ENCODE measurements around the gene CDH1.

CDH1 gene

DNA sequence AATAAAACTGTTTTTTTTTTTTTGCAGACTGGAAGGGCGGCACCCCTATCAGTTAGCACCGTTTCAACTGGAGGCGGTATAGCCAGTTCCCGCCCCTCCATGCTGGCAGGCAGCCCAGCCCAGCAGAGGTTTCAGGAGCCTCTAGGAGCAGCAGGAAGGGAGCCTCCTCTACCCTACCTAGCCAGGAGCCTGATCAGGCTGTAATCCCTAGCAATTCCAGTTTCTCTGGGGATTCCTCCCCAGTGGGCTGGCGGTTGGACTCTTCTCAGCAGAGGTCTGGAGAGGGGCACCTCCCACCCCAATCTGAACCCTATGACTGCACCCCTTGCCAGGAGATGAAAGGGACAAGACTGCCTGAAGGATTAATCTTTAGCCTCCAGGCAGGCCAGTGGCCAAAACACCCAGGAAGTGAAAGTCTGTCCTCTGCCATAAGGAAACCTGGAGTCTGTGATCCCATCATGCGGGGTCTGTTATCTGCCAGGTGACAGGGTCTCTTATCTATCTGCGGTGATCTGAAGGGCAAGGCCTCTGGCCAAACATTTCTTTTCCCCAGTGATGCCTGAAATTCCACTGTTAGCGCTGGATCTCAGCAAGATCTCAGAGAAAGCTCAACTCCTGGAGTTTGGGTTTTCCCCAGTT lies 4.9 kb upstream of the CDH1 start:
- no peak for DNase-seq

DNA sequence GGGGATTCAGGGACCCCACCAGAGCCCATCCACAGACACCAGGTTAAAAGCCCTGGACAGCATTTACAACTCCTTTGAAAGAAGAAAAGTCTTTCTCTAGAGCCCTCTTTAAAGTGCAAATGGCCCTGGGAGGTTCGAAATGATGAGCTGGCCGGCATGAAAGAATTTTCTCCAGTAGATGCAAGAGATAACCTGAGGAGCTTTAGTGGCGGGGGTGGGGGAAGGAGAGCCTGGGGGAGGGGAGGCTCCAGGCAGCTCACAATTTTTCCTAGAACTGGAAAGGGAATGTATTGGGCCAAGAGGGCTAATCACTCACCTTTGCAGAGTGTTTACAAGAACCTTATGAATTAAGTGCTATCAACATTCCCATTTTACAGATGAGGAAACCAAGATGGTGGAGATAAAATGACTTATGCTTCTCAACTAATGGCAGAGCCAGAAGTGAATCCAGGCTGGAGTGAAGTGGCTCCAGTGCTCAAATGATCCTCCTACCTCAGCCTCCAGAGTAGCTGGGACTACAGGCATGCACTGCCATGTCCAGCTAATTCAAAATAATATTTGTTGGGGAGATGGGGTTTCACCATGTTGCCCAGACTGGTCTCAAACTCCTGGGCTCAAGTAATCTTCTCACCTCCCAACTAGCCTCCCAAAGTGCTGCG lies 4.2 kb upstream of the CDH1 start:
- no peak for DNase-seq

DNA sequence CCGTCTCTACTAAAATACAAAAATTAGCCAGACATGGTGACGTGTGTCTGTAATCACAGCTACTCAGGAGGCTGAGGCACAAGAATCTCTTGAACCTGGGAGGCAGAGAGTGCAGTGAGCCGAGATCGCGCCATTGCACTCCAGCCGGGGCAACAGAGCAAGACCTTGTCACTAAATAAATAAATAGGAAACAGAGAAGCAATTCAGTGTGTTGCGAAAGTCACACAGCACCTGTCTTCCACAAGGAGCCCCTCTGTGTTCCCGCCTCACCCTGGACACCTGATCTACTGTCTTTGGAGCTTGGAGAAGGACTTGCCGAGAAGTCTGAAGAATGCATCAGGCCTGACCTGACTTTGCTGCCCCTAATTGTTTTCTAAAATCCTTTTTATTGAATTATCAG lies 3.5 kb upstream of the CDH1 start:
- DNase-seq, result no peak

DNA sequence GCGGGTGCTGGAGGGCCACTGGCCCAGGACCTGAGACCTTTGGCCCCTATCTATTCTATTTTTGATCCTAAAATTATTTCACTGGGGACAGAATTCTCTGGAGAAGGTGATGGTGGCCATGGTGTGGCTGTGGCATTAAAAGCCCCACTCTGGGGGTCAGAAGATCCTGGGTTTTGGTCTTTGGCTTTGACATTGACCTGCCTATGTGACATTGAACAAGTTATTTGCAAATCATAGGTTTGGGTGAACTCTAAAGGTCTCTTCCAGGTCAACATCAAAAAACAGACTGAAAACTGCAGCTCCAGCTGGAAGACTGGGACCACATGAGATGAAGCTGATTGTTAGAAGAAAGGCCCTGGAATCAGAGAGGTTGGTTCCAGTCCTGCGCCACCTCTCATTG lies 2.3 kb upstream of the CDH1 start:
- DNase-seq, result no peak

DNA sequence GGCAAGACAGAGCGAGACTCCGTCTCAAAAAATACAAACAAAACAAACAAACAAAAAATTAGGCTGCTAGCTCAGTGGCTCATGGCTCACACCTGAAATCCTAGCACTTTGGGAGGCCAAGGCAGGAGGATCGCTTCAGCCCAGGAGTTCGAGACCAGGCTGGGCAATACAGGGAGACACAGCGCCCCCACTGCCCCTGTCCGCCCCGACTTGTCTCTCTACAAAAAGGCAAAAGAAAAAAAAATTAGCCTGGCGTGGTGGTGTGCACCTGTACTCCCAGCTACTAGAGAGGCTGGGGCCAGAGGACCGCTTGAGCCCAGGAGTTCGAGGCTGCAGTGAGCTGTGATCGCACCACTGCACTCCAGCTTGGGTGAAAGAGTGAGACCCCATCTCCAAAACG lies 531 bp upstream of the CDH1 start:
- no peak for DNase-seq

DNA sequence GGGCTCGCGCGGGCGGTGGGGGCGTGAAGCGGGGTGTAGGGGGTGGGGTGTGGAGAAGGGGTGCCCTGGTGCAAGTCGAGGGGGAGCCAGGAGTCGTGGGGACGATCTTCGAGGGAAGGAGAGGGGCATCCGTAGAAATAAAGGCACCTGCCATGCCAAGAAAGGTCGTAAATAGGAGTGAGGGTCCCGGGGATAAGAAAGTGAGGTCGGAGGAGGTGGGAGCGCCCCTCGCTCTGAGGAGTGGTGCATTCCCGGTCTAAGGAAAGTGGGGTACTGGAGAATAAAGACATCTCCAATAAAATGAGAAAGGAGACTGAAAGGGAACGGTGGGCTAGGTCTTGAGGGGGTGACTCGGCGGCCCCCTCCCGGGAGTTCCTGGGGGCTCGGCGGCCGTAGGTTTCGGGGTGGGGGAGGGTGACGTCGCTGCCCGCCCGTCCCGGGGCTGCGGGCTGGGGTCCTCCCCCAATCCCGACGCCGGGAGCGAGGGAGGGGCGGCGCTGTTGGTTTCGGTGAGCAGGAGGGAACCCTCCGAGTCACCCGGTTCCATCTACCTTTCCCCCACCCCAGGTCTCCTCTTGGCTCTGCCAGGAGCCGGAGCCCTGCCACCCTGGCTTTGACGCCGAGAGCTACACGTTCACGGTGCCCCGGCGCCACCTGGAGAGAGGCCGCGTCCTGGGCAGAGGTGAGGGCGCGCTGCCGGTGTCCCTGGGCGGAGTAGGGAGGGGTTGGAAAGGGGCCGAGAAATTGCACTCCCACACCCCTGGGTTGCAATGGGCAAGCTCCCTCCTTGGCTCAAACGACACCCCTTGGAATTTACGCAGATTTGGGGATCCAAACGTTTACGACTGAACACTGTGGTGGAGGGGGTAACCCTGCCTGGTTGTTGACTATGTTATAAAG lies 888 bp downstream of the CDH1 start:
- no peak for DNase-seq

DNA sequence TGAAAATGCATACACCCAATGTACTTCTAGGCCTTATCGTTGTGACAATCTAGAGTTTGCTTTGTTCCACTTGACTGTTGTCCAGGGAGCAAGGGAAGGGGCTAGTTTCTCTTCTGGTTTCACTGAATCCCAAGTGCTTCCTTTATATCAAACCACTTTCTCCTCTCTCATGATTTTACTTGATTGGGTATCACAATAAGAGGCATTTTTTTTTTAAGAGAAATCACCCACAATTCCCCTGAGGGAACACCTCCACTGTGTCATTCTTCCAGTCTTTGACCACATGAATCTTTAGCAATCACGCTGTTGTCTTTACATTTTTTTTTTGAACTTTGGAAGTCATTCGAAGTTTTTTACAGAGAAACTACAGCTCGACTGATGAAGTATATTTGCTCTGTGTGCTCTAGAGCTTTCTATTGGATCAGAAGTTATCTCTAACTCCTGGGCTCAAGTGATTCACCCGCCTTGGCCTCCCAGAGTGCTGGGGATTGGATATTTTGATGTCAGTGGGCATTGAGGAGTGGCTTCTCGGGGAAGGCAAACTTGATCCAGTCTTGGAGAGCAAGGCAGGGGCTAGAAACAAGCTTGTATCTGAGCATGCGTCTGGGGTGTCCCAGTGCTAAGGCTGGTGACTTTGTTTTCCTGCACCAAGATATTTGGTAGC lies 3.0 kb downstream of the CDH1 start:
- no peak for DNase-seq

DNA sequence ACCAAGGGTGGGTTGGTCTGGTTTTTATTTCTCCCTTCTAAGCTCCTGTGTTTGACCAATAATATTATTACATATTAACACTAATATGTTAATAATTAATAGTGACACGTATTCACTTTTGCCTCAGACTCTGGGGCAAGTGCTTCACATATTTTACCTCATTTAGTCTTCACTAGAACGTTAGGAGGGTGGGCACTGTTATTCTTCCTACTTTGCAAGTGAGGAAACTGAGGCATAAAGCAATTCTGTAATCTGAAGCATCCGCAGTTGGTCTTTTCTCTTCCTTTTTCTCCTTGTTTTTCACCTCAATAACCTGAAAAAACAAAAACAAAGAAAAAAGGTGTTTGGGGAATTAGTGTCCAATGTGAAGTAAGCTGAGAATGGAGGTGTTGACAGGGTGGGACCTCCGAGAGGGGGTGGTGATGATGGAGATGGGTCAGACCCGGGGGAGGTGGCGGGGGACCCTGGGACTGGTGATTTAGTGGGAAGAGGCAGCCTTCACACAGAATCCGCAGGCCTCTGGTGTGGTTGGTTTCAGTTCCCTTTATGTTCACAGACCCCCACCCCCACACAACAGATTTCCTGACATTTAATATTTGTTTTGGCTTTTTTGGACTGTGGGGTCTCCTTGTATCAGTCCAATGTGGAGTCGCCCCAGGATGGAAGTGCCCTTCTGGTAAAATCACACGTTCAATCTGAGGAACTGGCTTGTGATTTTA lies 3.7 kb downstream of the CDH1 start:
- no peak for DNase-seq

DNA sequence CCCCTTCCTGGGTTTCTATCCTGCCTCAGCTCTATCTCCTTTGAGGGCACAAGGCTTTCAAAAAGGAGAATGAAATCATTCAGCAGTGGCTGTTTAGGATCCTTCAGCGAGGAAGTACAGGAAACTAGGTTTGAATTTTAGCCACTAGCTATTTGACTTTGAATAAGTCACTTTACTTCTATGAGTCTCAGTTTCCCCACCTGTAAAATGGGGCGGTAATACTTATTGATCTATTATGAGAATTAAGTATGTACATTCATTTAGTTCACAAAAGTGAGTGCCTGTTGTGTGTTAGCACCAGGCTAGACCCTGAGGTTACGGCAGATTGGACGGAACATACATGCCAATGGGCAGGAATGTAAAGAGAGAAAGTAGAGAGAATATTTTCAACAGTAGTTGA lies 6.6 kb downstream of the CDH1 start:
- no peak for DNase-seq

DNA sequence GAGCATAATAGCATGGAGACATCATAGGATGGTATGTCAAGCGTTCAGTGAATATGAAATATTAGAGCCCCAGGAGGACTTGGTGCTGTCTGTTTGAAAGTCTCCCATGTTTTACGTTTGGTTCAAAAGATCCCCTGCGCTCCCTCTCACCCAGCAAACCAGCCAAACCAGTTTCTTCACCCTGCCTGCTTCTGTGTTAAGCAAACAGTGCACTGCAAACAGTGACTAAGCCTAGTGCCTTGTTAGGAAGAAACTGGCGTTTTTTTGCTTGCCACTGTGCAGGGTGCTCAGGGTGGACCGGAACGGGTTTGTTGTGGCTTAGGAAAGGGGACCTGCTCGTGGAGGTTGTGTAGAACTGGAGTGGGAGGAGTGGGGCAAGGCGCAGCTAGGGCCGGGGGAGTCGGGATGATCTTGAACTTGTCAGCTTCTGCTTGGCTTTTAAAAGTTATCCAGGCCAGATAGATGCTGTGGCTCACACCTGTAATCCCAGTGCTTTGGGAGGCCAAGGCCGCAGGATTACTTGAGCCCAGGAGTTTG lies 7.7 kb downstream of the CDH1 start:
- DNase-seq, result no peak

DNA sequence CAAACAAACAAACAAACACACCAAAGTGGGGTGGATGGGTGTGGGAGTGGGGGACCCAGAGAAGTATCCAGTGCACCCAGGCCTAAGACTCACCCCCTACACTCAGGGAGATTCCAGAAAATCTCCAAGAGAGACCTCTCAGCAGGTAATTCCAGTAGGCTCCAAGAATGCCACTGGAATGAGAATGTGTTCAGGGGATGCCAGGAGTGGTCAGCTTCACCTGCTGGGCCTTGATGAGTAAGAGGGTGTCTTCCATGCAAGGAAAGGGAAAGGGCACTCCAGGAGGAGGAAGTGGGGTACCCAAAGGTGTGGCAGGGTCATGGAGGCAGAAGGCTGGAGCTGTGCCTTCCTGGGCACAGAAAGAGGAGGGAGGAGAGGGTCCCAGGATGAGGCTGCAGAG lies 9.9 kb downstream of the CDH1 start:
- no peak for DNase-seq

DNA sequence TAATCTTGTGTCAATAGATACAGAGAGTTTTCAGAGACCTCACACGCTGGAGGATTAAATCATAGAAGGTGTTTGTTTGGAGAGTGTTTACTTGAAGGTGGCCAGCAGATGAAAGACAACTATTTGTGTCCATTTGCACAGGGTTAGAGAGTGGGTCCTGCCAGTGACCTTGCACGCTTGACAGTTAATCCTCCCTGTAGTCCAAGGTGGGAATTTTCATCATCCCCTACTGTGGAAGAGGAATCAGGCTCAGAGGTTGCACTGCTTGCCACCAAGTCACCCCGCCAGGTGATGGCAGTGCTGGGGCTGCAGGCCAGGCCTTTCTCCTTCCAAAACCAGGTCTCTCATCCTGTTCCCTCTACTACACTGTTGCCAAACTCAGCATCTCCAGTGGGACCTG lies 12.3 kb downstream of the CDH1 start:
- DNase-seq, result no peak

DNA sequence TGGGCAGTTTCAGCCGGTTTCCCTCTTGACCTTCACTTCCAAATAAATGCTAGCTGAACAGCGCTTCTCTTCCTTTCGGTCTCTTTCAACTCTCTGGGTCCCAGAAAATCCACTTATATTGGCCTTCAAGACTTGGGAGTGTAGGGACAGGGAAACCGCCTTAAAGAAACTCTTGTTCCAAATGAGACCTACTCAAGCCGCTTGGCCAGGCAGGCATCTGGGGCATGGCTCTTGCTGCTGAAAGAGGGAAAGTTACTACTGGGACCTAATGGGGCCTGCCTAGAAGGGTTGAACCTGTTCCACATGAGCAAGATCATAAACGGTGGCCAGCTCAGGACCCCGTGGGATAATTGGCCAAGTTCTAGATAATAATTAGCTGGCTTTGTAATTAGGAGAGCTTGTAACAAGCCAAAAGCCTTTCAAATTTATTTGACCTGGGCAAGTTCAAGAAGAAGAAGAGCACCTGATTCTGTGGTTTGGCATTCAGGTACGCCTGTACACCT lies 13.2 kb downstream of the CDH1 start:
- DNase-seq, result no peak

DNA sequence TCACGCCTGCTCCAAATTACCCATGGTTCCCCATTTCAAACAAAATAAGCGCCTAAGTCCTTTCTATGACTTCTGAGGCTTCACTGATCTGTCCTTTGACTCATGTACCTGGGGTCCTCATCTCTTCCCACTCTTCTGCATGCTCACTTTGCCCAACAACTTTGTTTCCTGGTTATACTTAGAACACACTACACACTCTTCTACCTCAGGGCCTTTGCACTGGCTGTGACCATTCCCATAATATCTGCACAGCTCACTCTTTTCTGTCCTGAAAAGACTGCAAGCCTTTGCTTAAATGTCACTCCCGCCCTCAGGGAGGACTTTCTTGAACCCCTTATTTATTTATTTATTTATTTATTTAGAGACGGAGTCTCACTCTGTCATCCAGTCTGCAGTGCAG lies 14.1 kb downstream of the CDH1 start:
- no peak for DNase-seq

DNA sequence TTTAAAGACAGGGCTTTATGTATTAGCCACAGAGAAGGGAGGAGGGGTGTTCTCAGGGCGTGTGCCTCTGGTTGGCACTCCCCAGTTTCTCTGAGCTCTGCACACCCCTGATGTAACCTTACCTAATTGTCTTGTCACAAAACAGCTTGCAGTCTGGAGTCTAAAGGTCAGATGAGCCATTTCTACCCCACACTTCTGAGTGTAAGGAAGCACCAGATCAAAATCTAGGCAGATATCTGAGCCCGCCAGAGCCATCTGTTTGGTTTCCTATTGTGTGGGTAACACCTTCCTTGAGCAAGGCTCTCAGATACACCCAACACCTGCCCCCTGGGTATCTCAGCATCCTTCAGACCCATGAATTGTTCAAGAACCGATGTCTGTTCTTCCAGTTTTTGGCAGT lies 15.5 kb downstream of the CDH1 start:
- DNase-seq, result no peak

DNA sequence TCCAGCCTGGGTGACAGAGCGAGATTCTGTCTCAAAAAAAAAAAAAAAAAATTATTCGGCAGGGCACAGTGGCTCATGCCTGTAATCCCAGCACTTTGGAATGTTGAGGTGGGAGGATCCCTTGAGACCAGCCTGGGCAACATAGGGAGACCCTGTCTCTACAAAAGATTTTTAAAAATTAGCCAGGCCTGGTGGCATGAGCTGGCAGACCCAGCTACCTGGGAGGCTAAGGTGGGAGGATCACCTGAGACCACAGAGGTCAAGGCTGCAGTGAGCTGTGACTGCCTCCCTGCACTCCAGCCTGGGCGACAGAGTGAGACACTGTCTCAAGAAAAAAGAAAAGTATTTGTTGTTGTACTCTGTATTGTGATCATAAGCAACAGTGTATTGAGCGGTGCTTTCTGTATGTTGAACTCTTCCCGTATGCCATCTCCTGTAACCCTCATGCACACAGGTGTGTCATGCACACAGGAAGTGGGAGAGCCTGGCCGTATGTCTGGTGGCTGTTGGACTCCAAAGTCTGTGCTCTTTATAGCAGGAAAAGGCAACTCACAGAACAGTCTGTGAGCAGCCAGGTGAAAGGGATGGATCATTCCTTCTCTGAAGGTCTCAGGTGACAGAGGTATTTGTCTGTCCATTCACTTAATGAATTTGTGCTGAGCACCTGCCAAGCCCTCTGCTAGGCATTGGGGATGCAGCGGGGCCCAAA lies 17.1 kb downstream of the CDH1 start:
- no peak for DNase-seq

DNA sequence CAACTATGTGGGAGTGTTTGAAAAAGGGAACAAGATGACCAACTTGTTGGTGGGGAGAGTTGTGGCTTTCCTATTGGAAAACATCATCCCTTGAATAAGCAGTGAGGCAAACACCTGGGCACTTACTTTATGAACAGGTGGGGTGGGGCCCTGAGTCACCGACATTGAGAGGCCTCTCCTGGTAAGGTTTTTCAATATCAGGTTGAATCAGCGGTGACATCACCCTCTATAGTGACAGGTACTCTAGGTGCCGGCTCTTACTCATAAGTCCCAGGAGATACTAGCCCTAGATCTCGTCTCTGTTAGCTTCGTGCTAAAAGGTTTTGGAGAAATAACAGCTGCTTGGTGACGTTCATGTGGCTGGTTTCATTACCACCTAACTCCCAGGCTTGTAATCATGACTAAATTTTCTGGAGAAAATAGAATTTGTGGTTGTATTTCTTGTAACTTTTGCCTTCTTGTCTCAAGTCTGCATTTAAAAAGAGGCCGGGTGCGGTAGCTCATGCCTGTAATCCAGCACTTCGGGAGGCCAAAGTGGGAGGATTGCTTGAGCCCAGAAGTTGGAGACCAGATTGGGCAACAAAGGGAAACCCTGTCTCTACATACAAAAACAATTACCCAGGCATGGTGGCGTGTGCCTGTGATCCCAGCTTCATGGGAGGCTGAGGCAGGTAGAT lies 19.3 kb downstream of the CDH1 start:
- DNase-seq, result no peak

DNA sequence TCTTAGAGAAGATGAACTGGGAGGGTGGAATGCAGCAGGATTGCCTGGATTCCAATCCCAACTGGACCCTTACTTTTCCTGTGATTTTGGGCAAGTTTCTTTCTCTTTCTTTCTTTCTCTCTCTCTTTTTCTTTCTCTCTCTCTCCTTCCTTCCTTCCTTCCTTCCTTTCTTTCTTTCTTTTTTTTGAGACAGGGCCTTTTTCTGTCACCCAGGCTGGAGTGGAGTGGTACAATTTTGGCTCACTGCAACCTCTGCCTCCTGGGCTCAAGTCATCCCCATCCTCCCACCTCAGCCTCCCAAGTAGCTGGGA lies 20.5 kb downstream of the CDH1 start:
- DNase-seq, result no peak

DNA sequence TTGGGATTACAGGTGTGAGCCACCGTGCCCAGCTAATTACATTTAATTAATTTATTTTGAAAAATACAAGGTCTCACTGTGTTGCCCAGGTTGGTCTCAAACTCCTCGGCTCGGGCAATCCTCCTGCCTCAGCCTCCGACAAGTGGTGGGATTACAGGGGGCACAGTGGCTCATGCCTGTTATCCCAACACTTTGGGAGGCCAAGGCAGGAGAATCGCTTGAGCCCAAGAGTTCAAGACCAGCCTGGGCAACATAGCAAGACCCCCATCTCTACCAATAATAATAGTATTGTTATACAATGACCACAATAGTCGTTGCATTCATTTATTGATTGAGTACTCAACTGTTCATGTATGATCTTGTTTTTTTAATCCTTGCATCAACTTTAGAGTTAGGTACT lies 22.0 kb downstream of the CDH1 start:
- no peak for DNase-seq

DNA sequence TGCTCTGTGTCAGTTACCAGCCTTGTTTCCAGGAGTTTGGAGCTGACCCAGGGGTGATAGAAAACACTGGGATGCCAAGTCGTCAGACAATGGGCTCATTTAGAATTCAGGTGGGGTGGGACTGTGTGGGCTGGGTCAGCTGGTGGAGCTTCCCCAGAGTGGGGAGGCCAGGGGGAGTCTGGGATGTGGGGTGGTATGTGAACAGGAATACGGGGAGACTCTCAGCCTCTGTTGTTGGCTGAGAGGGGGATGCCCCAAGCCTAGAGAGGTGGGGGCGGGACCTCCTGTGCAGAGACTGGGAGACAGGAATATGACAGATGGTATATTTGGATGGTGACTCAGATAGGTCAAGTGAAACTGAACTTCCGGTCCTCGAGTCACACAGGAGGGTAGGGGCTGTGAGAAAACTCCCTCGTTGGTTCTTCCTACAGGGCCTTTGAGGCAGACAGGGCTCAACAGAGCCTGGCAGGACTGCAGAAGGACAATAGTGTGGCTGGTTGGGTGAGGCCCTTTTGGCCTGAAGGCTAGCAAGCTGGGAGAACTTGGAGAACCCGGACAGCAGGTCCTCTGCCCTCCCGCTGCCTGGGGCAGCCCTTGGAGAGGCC lies 23.7 kb downstream of the CDH1 start:
- no peak for DNase-seq

Measured in GF-D8 (cell line).